Neuronal stem cell (in vitro differentiated cells): ENCODE measurements around the gene NR5A1.
A peak's percentile ranks its signal among the peaks of the same experiment; 100 is the strongest.

Experiments used
- DNase-seq: peaks from one replicate; pipeline ENCODE4 v3.0.0-alpha.2; 2013; ENCODE audit warnings: low spot score
- H2AFZ ChIP-seq: one replicate; pipeline ENCODE4 v1.6.1; 2013; ENCODE audit warnings: mild to moderate bottlenecking, low read length, inconsistent platforms
- H2AK5ac ChIP-seq: 2 replicates; pipeline ENCODE4 v1.6.1; 2013; ENCODE audit warnings: low read depth, mild to moderate bottlenecking, inconsistent platforms, low read length, moderate library complexity, mixed read lengths
- H2BK120ac ChIP-seq: 2 replicates; pipeline ENCODE4 v1.6.1; 2013; ENCODE audit warnings: low read depth, mild to moderate bottlenecking, inconsistent platforms, low read length, moderate library complexity, mixed read lengths
- H2BK12ac ChIP-seq: one replicate; pipeline ENCODE4 v1.6.1; 2013; ENCODE audit warnings: low read length, inconsistent platforms
- H2BK15ac ChIP-seq: 2 replicates; pipeline ENCODE4 v1.6.1; 2013; ENCODE audit warnings: mild to moderate bottlenecking, low read length, inconsistent platforms, mixed read lengths
- H2BK5ac ChIP-seq: one replicate; pipeline ENCODE4 v1.6.1; 2013; ENCODE audit warnings: inconsistent platforms, mild to moderate bottlenecking, low read length, moderate library complexity
- H3K14ac ChIP-seq: one replicate; pipeline ENCODE4 v1.6.1; 2013; ENCODE audit warnings: low read length, inconsistent platforms
- H3K18ac ChIP-seq: 2 replicates; pipeline ENCODE4 v1.6.1; 2013; ENCODE audit warnings: low read length, inconsistent platforms
- H3K23ac ChIP-seq: 2 replicates; pipeline ENCODE4 v1.6.1; 2013; ENCODE audit warnings: low read depth, mild to moderate bottlenecking, mixed read lengths, low read length, inconsistent platforms; ENCODE audit not compliant: poor library complexity
- H3K27ac ChIP-seq: replicated peaks from 3 replicates; pipeline ENCODE4 v1.5.1; 2013; ENCODE audit warnings: low read length, inconsistent platforms
- H3K27me3 ChIP-seq, 3 experiments: 2 replicates each; pipeline ENCODE4 v1.6.1; 2013; ENCODE audit warnings: low read length in 3 of 3, mild to moderate bottlenecking in 2 of 3, inconsistent platforms in 1 of 3, low read depth in 1 of 3, mixed read lengths in 1 of 3, moderate library complexity in 1 of 3; ENCODE audit not compliant: control insufficient read depth in 3 of 3, insufficient read depth in 3 of 3
- H3K36me3 ChIP-seq, 2 donors: replicated peaks in 1 of 2; 2 replicates each; pipeline ENCODE4 v1.6.1; 2013; ENCODE audit warnings: low read length in 2 of 2; ENCODE audit not compliant: control insufficient read depth in 2 of 2, insufficient read depth in 2 of 2
- H3K4ac ChIP-seq: 2 replicates; pipeline ENCODE4 v1.6.1; 2013; ENCODE audit warnings: inconsistent platforms, mild to moderate bottlenecking, low read length, moderate library complexity
- H3K4me1 ChIP-seq, 2 donors: 1 replicate in 1 of 2; 2 replicates in 1 of 2; pipeline ENCODE4 v1.6.1; 2013; ENCODE audit warnings: low read length in 2 of 2, low read depth in 1 of 2; ENCODE audit not compliant: control insufficient read depth in 2 of 2, insufficient read depth in 1 of 2
- H3K4me2 ChIP-seq: one replicate; pipeline ENCODE4 v1.6.1; 2013; ENCODE audit warnings: mild to moderate bottlenecking, low read length, inconsistent platforms; ENCODE audit not compliant: insufficient read depth, poor library complexity, severe bottlenecking
- H3K4me3 ChIP-seq, 2 donors: 2 replicates each; pipeline ENCODE4 v1.5.1; 2013; ENCODE audit warnings: low read length in 2 of 2, mild to moderate bottlenecking in 2 of 2, inconsistent platforms in 1 of 2, moderate library complexity in 1 of 2
- H3K79me1 ChIP-seq: one replicate; pipeline ENCODE4 v1.6.1; 2013; ENCODE audit warnings: low read depth, mild to moderate bottlenecking, inconsistent platforms, low read length, moderate library complexity
- H3K9ac ChIP-seq: one replicate; pipeline ENCODE4 v1.6.1; 2013; ENCODE audit warnings: mild to moderate bottlenecking, low read depth, low read length, inconsistent platforms; ENCODE audit not compliant: poor library complexity
- H3K9me3 ChIP-seq, 2 donors: replicated peaks in 1 of 2; 2 replicates each; pipeline versions ENCODE3 to v1.6.1; 2013; ENCODE audit warnings: low read length in 2 of 2, mild to moderate bottlenecking in 2 of 2, inconsistent platforms in 1 of 2, low read depth in 1 of 2, mixed read lengths in 1 of 2, moderate library complexity in 1 of 2; ENCODE audit not compliant: control insufficient read depth in 2 of 2, insufficient read depth in 1 of 2
- H4K8ac ChIP-seq: one replicate; pipeline ENCODE4 v1.6.1; 2013; ENCODE audit warnings: low read depth, mild to moderate bottlenecking, inconsistent platforms, low read length, moderate library complexity
- H4K91ac ChIP-seq: one replicate; pipeline ENCODE4 v1.6.1; 2013; ENCODE audit warnings: low read length, low read depth, mild to moderate bottlenecking, inconsistent platforms; ENCODE audit not compliant: poor library complexity
- WGBS, 2 donors: extraction: QIAGEN DNeasy Blood & Tissue Kit; methylation state at CpG; one replicate each; pipeline ENCODE4 v1.1.7; 2013; ENCODE audit warnings: missing lambda C conversion rate in 2 of 2, mixed read lengths in 1 of 2; ENCODE audit not compliant: insufficient read length in 2 of 2, insufficient replicate concordance in 1 of 2; ENCODE audit errors: extremely low coverage in 2 of 2; 5-methylcytosine and 5-hydroxymethylcytosine counted together

NR5A1 gene

DNA sequence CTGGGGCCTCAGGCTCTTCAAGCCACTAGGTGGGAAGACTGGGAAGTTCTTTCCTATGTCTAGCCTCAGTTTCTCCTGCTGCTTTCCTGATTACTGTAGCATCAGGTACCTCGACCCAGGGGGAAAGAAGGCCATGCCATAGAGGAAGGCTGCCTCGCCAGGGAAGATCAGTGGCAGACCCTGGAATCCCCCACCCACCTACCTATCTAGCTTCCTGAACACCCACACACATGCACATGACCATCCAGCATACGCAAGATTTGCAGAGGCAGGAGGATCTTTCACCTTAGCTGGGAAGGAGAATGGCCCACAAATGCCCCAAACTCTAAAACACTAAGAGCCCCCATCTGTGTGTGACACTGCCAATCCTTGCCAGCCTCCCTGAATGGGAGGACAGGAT, 8.0 kb downstream of the NR5A1 start:
- Histone ChIP-seq H2BK15ac (no peak overlapping the region), H3K9me3 (peaks cover 0 to 2% of the 10 kb centered on the region in 2 donors), H3K18ac (no peak overlapping the region), H3K4me1 (peaks cover 0 to 8% of the 10 kb centered on the region in 2 donors), H3K4me3 (no peak overlapping the region), H3K9ac (no peak overlapping the region), H4K91ac (no peak overlapping the region), H3K4me2 (no peak overlapping the region), H3K14ac (no peak overlapping the region), H4K8ac (no peak overlapping the region), H3K79me1 (no peaks in the 10 kb centered on the region), H3K23ac (no peak overlapping the region), H2BK120ac (no peak overlapping the region), H3K36me3 (no peaks in the 10 kb centered on the region), H2BK12ac (no peak overlapping the region), H3K27me3 (peaks cover 21 to 100% (median 28%) of the 10 kb centered on the region in 3 experiments), H2AK5ac (no peak overlapping the region), H2AFZ (no peak overlapping the region), H3K27ac (no peak overlapping the region), H2BK5ac (no peak overlapping the region), H3K4ac (no peak overlapping the region)
- no peak for DNase-seq
- no CpG with 5 or more reads among the region's 3 CpGs for WGBS, 2 donors

- Histone ChIP-seq H3K23ac (no peak overlapping the region), H2BK120ac (peak overlapping the region; percentile 75), H4K8ac (no peak overlapping the region), H3K4ac (no peak overlapping the region), H3K4me1 (peaks cover 0 to 6% of the 10 kb centered on the region in 2 donors), H3K4me2 (no peak overlapping the region), H4K91ac (no peak overlapping the region), H3K79me1 (no peaks in the 10 kb centered on the region), H2AK5ac (peak overlapping the region; percentile 68), H3K27ac (no peak overlapping the region), H3K9me3 (peaks cover 0 to 2% of the 10 kb centered on the region in 2 donors), H2BK5ac (no peak overlapping the region), H2AFZ (no peak overlapping the region), H3K18ac (peak overlapping the region; percentile 33), H3K4me3 (peak overlapping the region in 1 of 2 donors; percentile 6), H3K14ac (no peak overlapping the region), H2BK12ac (no peak overlapping the region), H3K36me3 (no peaks in the 10 kb centered on the region), H2BK15ac (peak overlapping the region; percentile 27), H3K27me3 (peaks cover 15 to 100% (median 22%) of the 10 kb centered on the region in 3 experiments), H3K9ac (no peak overlapping the region)
- DNase-seq: no peak
- no CpG with 5 or more reads among the region's 15 CpGs for WGBS, 2 donors
These were observed 8.6 kb downstream of the NR5A1 start for GRCh38 chr9:124498499-124499146.

GRCh38 chr9:124498040-124498439, 9.2 kb downstream of the NR5A1 start:
- Histone ChIP-seq H3K18ac (no peak overlapping the region), H2AFZ (no peak overlapping the region), H3K36me3 (no peaks in the 10 kb centered on the region), H3K4ac (no peak overlapping the region), H3K9ac (no peak overlapping the region), H3K4me2 (no peak overlapping the region), H3K27me3 (peaks cover 10 to 100% (median 16%) of the 10 kb centered on the region in 3 experiments), H2BK5ac (no peak overlapping the region), H3K79me1 (no peaks in the 10 kb centered on the region), H3K4me1 (peaks cover 0 to 4% of the 10 kb centered on the region in 2 donors), H4K91ac (peak overlapping the region; percentile 1), H4K8ac (no peak overlapping the region), H3K9me3 (peaks cover 0 to 2% of the 10 kb centered on the region in 2 donors), H2AK5ac (no peak overlapping the region), H3K23ac (no peak overlapping the region), H2BK120ac (no peak overlapping the region), H3K27ac (no peak overlapping the region), H3K14ac (no peak overlapping the region), H3K4me3 (no peak overlapping the region), H2BK15ac (no peak overlapping the region), H2BK12ac (no peak overlapping the region)
- no CpG with 5 or more reads among the region's 6 CpGs for WGBS, 2 donors
- no peak for DNase-seq

- no peak overlapping the region for H2BK15ac ChIP-seq
These were observed 9.8 kb downstream of the NR5A1 start for GRCh38 chr9:124497441-124497840.

More at GRCh38 chr9:124497441-124497840, 9.8 kb downstream of the NR5A1 start:
- H3K27me3 ChIP-seq: peaks cover 4 to 100% (median 10%) of the 10 kb centered on the region in 3 experiments
- no peak overlapping the region for H3K23ac ChIP-seq
- no peaks in the 10 kb centered on the region for H3K36me3 ChIP-seq
- no peak overlapping the region for H3K18ac ChIP-seq
- H3K4me1 ChIP-seq: peaks cover 0 to 3% of the 10 kb centered on the region in 2 donors
- no peaks in the 10 kb centered on the region for H3K9me3 ChIP-seq
- H3K79me1 ChIP-seq: peaks cover 2% of the 10 kb centered on the region
- no peak overlapping the region for H2AFZ ChIP-seq
- H2BK12ac ChIP-seq: no peak overlapping the region
- H4K8ac ChIP-seq: no peak overlapping the region
- H2AK5ac ChIP-seq: no peak overlapping the region
- H2BK5ac ChIP-seq: peak overlapping the region; percentile 40
- no CpG with 5 or more reads among the region's 8 CpGs for WGBS, 2 donors
- H2BK120ac ChIP-seq: no peak overlapping the region
- H3K27ac ChIP-seq: no peak overlapping the region
- H3K4ac ChIP-seq: no peak overlapping the region
- H3K4me3 ChIP-seq: no peak overlapping the region
- H3K14ac ChIP-seq: no peak overlapping the region
- H4K91ac ChIP-seq: no peak overlapping the region
- H3K4me2 ChIP-seq: no peak overlapping the region
- no peak overlapping the region for H3K9ac ChIP-seq
- DNase-seq: no peak
